Smooth muscle cell (in vitro differentiated cells): ENCODE results near the gene UBE2QL1. TPM values are rescaled to one million over a fixed set of nuclear protein-coding genes. Genes with fewer than 3 reads are reported as not detected.

Source experiments
- DNase-seq: peaks from one replicate; lab custom pipeline; 2025; ENCODE audit not compliant: unreplicated experiment; lab: John Stamatoyannopoulos, UW
- H2AFZ ChIP-seq: fragments of 200-600 bp; sonication (generic); 2 replicates; pipeline ENCODE4 v1.6.0; 2016; ENCODE audit warnings: antibody characterized with exemption, low read depth, mild to moderate bottlenecking
- H3F3A ChIP-seq: fragments of 200-600 bp; sonication (generic); 2 replicates; pipeline ENCODE4 v1.6.0; 2017; ENCODE audit warnings: antibody characterized with exemption, low read depth
- H3K27ac ChIP-seq: fragments of 200-600 bp; sonication (generic); 2 replicates; pipeline ENCODE4 v1.5.1; 2016; ENCODE audit warnings: low read depth, mild to moderate bottlenecking
- H3K27me3 ChIP-seq: fragments of 200-600 bp; sonication (generic); 2 replicates; pipeline ENCODE4 v1.6.1; 2016; ENCODE audit warnings: low read depth, mild to moderate bottlenecking
- H3K36me3 ChIP-seq: fragments of 200-600 bp; sonication (generic); 2 replicates; pipeline ENCODE4 v1.5.1; 2016; ENCODE audit warnings: low read depth
- H3K4me1 ChIP-seq: fragments of 200-600 bp; sonication (generic); 2 replicates; pipeline ENCODE4 v1.5.1; 2016; ENCODE audit warnings: low read depth
- H3K4me2 ChIP-seq: fragments of 200-600 bp; sonication (generic); 2 replicates; pipeline ENCODE4 v1.6.0; 2016; ENCODE audit warnings: mild to moderate bottlenecking
- H3K4me3 ChIP-seq: fragments of 200-600 bp; sonication (generic); 2 replicates; pipeline ENCODE4 v1.5.1; 2016; ENCODE audit warnings: mild to moderate bottlenecking
- H3K79me2 ChIP-seq: fragments of 200-600 bp; sonication (generic); 2 replicates; pipeline ENCODE4 v1.6.0; 2016; ENCODE audit warnings: low read depth, mild to moderate bottlenecking
- H3K9ac ChIP-seq: fragments of 200-600 bp; sonication (generic); 2 replicates; pipeline ENCODE4 v1.6.0; 2016; ENCODE audit warnings: low read depth
- H3K9me3 ChIP-seq: fragments of 200-600 bp; sonication (generic); replicated peaks from 2 replicates; pipeline ENCODE4 v1.5.1; 2016; ENCODE audit warnings: low read depth
- H4K20me1 ChIP-seq: fragments of 200-600 bp; sonication (generic); 2 replicates; pipeline ENCODE4 v1.6.0; 2016; ENCODE audit warnings: low read depth
- WGBS: methylation state at CpG from one replicate; pipeline ENCODE4 v1.1.7; 2016; ENCODE audit warnings: low lambda C conversion rate; 5-methylcytosine and 5-hydroxymethylcytosine counted together
- polyA plus RNA-seq: library from polyadenylated mRNA; unstranded; fragments of >200 nt; fragmentation: Nextera tagmentation; extraction: Ambion mirVana; gene quantifications from 2 replicates; pipeline ENCODE4 v1.2.1, GENCODE V29; 2016
- total RNA-seq: library from RNA; depleted of rRNA; stranded (reverse); fragments of >200 nt; gene quantifications from 2 replicates; pipeline ENCODE4 v1.2.3, GENCODE V29; 2014
- TF ChIP-seq, protein P1 (sequence below): fragments of 200-600 bp; sonication (generic); IDR thresholded peaks from 2 replicates; pipeline ENCODE4 v1.5.1; 2017; ENCODE audit warnings: borderline replicate concordance, mild to moderate bottlenecking, antibody characterized with exemption; ENCODE audit not compliant: insufficient read depth, poor library complexity, severe bottlenecking

UBE2QL1 gene
- total and polyA plus RNA-seq, 2 experiments from 2014 or later, result 1.2 to 1.3 TPM

DNA sequence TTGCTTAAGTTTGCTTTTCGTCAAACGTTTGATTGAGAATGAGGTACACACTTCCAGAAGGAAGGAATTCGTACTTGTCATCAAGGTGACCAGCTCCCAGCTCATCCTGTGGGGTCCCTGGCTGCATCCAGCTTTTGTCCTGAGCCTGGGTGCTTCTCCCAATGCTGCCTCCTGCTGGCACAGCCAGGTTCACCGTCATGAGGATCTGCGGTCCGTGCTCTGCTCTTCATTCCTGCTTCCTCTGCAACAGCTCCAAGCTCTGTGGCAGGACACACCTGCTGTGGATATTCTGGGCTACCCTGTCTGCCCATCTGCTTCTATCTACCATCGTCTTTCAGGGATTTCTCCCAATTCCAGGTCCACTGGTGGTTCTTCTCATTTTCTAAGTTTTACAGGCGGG, 13.3 kb upstream of the UBE2QL1 start:
- no peaks in the 10 kb centered on the region for H3K36me3 ChIP-seq
- no peaks in the 10 kb centered on the region for H3K79me2 ChIP-seq
- peaks cover 19% of the 10 kb centered on the region for H3K27me3 ChIP-seq
- H3K4me2 ChIP-seq, result no peak overlapping the region
- H3K4me1 ChIP-seq, result no peaks in the 10 kb centered on the region
- no peaks in the 10 kb centered on the region for H3F3A ChIP-seq
- H3K4me3 ChIP-seq, result no peak overlapping the region
- H3K9me3 ChIP-seq, result no peaks in the 10 kb centered on the region
- DNase-seq, result no peak
- TF ChIP-seq, protein P1, sequence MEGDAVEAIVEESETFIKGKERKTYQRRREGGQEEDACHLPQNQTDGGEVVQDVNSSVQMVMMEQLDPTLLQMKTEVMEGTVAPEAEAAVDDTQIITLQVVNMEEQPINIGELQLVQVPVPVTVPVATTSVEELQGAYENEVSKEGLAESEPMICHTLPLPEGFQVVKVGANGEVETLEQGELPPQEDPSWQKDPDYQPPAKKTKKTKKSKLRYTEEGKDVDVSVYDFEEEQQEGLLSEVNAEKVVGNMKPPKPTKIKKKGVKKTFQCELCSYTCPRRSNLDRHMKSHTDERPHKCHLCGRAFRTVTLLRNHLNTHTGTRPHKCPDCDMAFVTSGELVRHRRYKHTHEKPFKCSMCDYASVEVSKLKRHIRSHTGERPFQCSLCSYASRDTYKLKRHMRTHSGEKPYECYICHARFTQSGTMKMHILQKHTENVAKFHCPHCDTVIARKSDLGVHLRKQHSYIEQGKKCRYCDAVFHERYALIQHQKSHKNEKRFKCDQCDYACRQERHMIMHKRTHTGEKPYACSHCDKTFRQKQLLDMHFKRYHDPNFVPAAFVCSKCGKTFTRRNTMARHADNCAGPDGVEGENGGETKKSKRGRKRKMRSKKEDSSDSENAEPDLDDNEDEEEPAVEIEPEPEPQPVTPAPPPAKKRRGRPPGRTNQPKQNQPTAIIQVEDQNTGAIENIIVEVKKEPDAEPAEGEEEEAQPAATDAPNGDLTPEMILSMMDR, result peak; percentile 38
- 27% methylated on average over 8 of the region's 8 CpGs for WGBS
- no peak overlapping the region for H2AFZ ChIP-seq
- no peak overlapping the region for H3K9ac ChIP-seq
- H4K20me1 ChIP-seq, result no peaks in the 10 kb centered on the region
- no peak overlapping the region for H3K27ac ChIP-seq

GRCh38 chr5:6436715-6437331, 11.8 kb upstream of the UBE2QL1 start:
- DNase-seq, result no peak
- peaks cover 17% of the 10 kb centered on the region for H3K27me3 ChIP-seq
- 72% methylated on average over 4 of the region's 4 CpGs for WGBS
- H2AFZ ChIP-seq, result no peak overlapping the region
- H3K4me3 ChIP-seq, result no peak overlapping the region
- TF ChIP-seq, protein P1, result no peak
- H3K79me2 ChIP-seq, result no peaks in the 10 kb centered on the region
- H3K4me1 ChIP-seq, result no peaks in the 10 kb centered on the region
- no peak overlapping the region for H3K4me2 ChIP-seq
- H3K36me3 ChIP-seq, result no peaks in the 10 kb centered on the region
- no peak overlapping the region for H3K9ac ChIP-seq
- H3K9me3 ChIP-seq, result no peaks in the 10 kb centered on the region
- H3F3A ChIP-seq, result no peaks in the 10 kb centered on the region
- no peaks in the 10 kb centered on the region for H4K20me1 ChIP-seq
- no peak overlapping the region for H3K27ac ChIP-seq

- no peaks in the 10 kb centered on the region for H4K20me1 ChIP-seq
- H3K4me3 ChIP-seq, result no peak overlapping the region
- no peaks in the 10 kb centered on the region for H3K4me1 ChIP-seq
- no peaks in the 10 kb centered on the region for H3K9me3 ChIP-seq
- WGBS, result 69% methylated on average over 5 of the region's 5 CpGs
- no peaks in the 10 kb centered on the region for H3K79me2 ChIP-seq
- no peaks in the 10 kb centered on the region for H3K36me3 ChIP-seq
- no peaks in the 10 kb centered on the region for H3F3A ChIP-seq
- no peak overlapping the region for H3K9ac ChIP-seq
- no peak overlapping the region for H3K4me2 ChIP-seq
- peak overlapping the region; percentile 65 for H3K27ac ChIP-seq
- H3K27me3 ChIP-seq, result peaks cover under 1% of the 10 kb centered on the region
- TF ChIP-seq, protein P1, result no peak
- H2AFZ ChIP-seq, result no peak overlapping the region
- no peak for DNase-seq
These were observed 8.8 kb upstream of the UBE2QL1 start for GRCh38 chr5:6439588-6440550.
